Thyroid gland (tissue), 4 donors: ENCODE data around the gene PTAR1.

Source experiments
- POLR2A ChIP-seq, 2 donors: fragments of 450-650 bp; IDR thresholded peaks; one replicate each; pipeline ENCODE4 v1.6.1; 2017; ENCODE audit warnings: antibody characterized with exemption in 2 of 2, mild to moderate bottlenecking in 2 of 2, moderate library complexity in 1 of 2
- TF ChIP-seq, protein P1 (sequence below), 6 experiments: fragments of 200-600 bp in 3 of 6; fragments of 450-650 bp in 3 of 6; sonication (generic) in 3 of 6; IDR thresholded peaks; one replicate each; pipeline ENCODE4 v1.5.1; 2016 to 2019; ENCODE audit warnings: antibody characterized with exemption in 6 of 6, mild to moderate bottlenecking in 2 of 6, inconsistent platforms in 1 of 6, moderate library complexity in 1 of 6

DNA sequence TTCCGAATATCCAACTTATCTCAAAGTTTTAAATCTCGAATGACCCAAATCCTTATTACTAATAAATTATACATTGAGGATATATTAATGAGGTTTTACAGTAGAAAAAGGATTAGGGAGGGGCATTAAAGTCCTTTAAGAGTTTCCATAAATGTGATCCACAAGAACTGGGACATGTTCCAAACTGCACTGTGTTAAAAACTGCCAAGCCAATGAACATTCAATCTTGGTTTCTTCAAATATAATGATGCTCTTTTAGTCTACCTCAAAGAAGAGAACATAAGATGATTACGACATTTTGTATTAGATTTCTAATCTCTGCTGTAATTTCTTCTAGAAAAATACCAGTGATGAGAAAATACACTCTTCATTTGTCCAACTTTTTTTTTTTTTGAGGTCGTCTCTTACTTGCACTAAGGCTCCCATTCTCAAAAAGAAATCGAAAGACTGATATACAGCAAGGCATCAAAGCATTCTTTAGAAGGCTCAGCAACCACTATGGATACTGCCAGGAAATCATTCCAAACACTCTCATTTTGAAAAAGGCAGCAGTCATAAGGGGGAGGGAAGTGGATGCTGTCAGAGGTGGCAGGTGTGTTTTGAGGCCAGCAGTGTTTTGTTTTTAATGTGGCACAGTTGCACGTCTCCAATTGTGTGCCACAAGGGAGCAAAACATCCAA lies 1.7 kb downstream of the PTAR1 start:
- TF ChIP-seq, protein P1, sequence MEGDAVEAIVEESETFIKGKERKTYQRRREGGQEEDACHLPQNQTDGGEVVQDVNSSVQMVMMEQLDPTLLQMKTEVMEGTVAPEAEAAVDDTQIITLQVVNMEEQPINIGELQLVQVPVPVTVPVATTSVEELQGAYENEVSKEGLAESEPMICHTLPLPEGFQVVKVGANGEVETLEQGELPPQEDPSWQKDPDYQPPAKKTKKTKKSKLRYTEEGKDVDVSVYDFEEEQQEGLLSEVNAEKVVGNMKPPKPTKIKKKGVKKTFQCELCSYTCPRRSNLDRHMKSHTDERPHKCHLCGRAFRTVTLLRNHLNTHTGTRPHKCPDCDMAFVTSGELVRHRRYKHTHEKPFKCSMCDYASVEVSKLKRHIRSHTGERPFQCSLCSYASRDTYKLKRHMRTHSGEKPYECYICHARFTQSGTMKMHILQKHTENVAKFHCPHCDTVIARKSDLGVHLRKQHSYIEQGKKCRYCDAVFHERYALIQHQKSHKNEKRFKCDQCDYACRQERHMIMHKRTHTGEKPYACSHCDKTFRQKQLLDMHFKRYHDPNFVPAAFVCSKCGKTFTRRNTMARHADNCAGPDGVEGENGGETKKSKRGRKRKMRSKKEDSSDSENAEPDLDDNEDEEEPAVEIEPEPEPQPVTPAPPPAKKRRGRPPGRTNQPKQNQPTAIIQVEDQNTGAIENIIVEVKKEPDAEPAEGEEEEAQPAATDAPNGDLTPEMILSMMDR (IDR thresholded peaks at IDR 0.05): no peak
- TF ChIP-seq POLR2A (IDR thresholded peaks at IDR 0.05): no peak
